ENCODE results near the gene COX5A. TPM values are rescaled to one million over a fixed set of nuclear protein-coding genes. Genes with fewer than 3 reads are reported as not detected.

Gene COX5A
- total and polyA plus RNA-seq, 2 of the 13 experiments (the other 11 are each of a cell fraction or from before 2014, with no cell fraction given): 158 to 218 TPM

DNA sequence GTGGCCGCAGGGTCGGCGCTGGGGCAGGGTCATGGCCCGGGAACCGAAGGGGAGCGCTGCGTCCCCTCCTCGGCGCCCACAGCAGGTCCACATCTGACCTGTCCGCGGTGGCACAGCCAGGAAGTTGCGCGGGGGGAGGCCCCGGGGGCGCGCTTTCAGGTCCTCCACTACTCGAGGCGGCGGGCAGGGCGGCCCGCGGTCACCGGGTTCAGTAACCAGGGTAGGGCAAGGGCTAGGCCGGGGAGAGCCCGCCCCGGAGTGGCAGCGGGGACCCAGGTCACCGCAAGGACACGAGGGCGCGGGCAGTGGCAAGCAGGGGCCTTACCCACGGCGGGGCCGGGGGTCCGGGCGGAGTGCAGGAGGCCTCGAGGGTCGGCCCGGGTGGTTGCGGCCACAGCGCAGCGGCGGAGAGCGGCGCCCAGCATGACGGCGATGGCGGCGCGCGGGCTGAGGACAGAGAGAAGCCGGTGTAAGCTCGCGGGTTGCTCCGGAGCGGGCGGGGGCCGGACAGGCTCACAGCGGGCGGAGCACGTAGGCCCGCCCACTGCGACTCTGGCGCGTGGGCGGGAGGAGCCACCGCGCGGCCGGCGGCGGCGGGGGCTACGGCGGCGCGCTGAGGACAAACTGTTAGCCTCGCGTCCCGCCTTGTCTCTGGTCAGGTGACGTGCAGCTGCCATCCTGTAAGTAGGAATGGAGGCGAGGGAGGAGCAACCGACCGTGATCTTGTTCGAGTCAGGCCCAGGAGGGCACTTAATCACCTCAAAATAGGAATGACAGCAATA is at the start of gene COX5A (continued):
- TF ChIP-seq FOSL2 (CRISPR knock-in tag; IDR thresholded peaks at IDR 0.05) (0 out of 2 replicates have a peak, but pooled peaks have one; percentile 23), NPAS2 (CRISPR knock-in tag; IDR thresholded peaks at IDR 0.05; ENCODE audit: borderline replicate concordance) (no peak), ZNF589 (CRISPR knock-in tag; conservative IDR thresholded peaks at IDR 0.05) (no peak; the same call in 1 of the 2 replicates), ZFP1 (CRISPR knock-in tag; IDR thresholded peaks at IDR 0.05) (no peak), KLF6 (CRISPR knock-in tag; IDR thresholded peaks at IDR 0.05) (peak; percentile 80; the same call in 1 of the 2 replicates), KLF9 (CRISPR knock-in tag; IDR thresholded peaks at IDR 0.05; ENCODE audit: low read depth) (no peak), ZNF572 (CRISPR knock-in tag; IDR thresholded peaks at IDR 0.05) (no peak), NFRKB (IDR thresholded peaks at IDR 0.05) (no peak), ZNF816 (CRISPR knock-in tag; IDR thresholded peaks at IDR 0.05; ENCODE audit: borderline replicate concordance) (peak; percentile 34; the same call in 1 of the 2 replicates), CBFB (CRISPR knock-in tag; IDR thresholded peaks at IDR 0.05) (no peak; the same call in 1 of the 2 replicates), GATA4 (IDR thresholded peaks at IDR 0.05; ENCODE audit: borderline replicate concordance, low read depth) (peak; percentile 67; the same call in 1 of the 2 replicates)
- TF ChIP-seq, protein P1, sequence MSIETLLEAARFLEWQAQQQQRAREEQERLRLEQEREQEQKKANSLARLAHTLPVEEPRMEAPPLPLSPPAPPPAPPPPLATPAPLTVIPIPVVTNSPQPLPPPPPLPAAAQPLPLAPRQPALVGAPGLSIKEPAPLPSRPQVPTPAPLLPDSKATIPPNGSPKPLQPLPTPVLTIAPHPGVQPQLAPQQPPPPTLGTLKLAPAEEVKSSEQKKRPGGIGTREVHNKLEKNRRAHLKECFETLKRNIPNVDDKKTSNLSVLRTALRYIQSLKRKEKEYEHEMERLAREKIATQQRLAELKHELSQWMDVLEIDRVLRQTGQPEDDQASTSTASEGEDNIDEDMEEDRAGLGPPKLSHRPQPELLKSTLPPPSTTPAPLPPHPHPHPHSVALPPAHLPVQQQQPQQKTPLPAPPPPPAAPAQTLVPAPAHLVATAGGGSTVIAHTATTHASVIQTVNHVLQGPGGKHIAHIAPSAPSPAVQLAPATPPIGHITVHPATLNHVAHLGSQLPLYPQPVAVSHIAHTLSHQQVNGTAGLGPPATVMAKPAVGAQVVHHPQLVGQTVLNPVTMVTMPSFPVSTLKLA (IDR thresholded peaks at IDR 0.05): no peak
- TF ChIP-seq, protein P2, sequence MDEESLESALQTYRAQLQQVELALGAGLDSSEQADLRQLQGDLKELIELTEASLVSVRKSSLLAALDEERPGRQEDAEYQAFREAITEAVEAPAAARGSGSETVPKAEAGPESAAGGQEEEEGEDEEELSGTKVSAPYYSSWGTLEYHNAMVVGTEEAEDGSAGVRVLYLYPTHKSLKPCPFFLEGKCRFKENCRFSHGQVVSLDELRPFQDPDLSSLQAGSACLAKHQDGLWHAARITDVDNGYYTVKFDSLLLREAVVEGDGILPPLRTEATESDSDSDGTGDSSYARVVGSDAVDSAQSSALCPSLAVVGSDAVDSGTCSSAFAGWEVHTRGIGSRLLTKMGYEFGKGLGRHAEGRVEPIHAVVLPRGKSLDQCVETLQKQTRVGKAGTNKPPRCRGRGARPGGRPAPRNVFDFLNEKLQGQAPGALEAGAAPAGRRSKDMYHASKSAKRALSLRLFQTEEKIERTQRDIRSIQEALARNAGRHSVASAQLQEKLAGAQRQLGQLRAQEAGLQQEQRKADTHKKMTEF (CRISPR knock-in tag; IDR thresholded peaks at IDR 0.05): peak; percentile 95
- TF ChIP-seq, protein P3, sequence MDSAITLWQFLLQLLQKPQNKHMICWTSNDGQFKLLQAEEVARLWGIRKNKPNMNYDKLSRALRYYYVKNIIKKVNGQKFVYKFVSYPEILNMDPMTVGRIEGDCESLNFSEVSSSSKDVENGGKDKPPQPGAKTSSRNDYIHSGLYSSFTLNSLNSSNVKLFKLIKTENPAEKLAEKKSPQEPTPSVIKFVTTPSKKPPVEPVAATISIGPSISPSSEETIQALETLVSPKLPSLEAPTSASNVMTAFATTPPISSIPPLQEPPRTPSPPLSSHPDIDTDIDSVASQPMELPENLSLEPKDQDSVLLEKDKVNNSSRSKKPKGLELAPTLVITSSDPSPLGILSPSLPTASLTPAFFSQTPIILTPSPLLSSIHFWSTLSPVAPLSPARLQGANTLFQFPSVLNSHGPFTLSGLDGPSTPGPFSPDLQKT (CRISPR knock-in tag; IDR thresholded peaks at IDR 0.05; ENCODE audit: borderline replicate concordance): no peak
- TF ChIP-seq, protein P4, sequence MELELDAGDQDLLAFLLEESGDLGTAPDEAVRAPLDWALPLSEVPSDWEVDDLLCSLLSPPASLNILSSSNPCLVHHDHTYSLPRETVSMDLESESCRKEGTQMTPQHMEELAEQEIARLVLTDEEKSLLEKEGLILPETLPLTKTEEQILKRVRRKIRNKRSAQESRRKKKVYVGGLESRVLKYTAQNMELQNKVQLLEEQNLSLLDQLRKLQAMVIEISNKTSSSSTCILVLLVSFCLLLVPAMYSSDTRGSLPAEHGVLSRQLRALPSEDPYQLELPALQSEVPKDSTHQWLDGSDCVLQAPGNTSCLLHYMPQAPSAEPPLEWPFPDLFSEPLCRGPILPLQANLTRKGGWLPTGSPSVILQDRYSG (CRISPR knock-in tag; IDR thresholded peaks at IDR 0.05): peak; percentile 81
- TF ChIP-seq, protein P5, sequence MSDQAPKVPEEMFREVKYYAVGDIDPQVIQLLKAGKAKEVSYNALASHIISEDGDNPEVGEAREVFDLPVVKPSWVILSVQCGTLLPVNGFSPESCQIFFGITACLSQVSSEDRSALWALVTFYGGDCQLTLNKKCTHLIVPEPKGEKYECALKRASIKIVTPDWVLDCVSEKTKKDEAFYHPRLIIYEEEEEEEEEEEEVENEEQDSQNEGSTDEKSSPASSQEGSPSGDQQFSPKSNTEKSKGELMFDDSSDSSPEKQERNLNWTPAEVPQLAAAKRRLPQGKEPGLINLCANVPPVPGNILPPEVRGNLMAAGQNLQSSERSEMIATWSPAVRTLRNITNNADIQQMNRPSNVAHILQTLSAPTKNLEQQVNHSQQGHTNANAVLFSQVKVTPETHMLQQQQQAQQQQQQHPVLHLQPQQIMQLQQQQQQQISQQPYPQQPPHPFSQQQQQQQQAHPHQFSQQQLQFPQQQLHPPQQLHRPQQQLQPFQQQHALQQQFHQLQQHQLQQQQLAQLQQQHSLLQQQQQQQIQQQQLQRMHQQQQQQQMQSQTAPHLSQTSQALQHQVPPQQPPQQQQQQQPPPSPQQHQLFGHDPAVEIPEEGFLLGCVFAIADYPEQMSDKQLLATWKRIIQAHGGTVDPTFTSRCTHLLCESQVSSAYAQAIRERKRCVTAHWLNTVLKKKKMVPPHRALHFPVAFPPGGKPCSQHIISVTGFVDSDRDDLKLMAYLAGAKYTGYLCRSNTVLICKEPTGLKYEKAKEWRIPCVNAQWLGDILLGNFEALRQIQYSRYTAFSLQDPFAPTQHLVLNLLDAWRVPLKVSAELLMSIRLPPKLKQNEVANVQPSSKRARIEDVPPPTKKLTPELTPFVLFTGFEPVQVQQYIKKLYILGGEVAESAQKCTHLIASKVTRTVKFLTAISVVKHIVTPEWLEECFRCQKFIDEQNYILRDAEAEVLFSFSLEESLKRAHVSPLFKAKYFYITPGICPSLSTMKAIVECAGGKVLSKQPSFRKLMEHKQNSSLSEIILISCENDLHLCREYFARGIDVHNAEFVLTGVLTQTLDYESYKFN (CRISPR knock-in tag; conservative IDR thresholded peaks at IDR 0.05): peak; percentile 63
- TF ChIP-seq, protein P6, sequence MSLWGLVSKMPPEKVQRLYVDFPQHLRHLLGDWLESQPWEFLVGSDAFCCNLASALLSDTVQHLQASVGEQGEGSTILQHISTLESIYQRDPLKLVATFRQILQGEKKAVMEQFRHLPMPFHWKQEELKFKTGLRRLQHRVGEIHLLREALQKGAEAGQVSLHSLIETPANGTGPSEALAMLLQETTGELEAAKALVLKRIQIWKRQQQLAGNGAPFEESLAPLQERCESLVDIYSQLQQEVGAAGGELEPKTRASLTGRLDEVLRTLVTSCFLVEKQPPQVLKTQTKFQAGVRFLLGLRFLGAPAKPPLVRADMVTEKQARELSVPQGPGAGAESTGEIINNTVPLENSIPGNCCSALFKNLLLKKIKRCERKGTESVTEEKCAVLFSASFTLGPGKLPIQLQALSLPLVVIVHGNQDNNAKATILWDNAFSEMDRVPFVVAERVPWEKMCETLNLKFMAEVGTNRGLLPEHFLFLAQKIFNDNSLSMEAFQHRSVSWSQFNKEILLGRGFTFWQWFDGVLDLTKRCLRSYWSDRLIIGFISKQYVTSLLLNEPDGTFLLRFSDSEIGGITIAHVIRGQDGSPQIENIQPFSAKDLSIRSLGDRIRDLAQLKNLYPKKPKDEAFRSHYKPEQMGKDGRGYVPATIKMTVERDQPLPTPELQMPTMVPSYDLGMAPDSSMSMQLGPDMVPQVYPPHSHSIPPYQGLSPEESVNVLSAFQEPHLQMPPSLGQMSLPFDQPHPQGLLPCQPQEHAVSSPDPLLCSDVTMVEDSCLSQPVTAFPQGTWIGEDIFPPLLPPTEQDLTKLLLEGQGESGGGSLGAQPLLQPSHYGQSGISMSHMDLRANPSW (CRISPR knock-in tag; IDR thresholded peaks at IDR 0.05; ENCODE audit: borderline replicate concordance): 0 out of 2 replicates have a peak, but pooled peaks have one; percentile 52

All from HepG2 (cell line).